HG03439 (cell line): Measurements from ENCODE around the gene ADD1.

Experiments used
- ATAC-seq: cut with Tn5 transposase; IDR thresholded peaks from one replicate; pipeline ENCODE4 v1.9.1; 2021; ENCODE audit warnings: mild to moderate bottlenecking, moderate library complexity; ENCODE audit not compliant: unreplicated experiment

The ADD1 gene

DNA sequence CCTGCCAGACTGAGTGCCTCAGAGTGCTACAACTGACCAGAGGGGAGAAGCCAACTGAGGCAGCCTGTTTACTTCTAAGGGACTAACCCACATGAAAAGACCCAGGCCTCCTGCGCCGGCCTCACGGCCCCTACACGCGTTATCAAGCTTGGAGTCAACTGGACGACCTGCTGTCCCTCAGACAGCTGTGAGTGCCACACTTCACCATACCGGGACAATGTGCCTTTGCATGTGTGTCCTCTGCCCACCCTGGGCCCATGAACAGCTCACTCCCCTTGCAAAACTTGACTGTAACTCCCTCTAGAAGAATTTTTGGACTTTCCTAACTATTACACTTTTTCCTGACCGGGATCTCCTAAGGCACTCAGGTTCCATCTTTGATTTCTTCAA is 117.8 kb downstream of the ADD1 start:
- no peak for ATAC-seq

DNA sequence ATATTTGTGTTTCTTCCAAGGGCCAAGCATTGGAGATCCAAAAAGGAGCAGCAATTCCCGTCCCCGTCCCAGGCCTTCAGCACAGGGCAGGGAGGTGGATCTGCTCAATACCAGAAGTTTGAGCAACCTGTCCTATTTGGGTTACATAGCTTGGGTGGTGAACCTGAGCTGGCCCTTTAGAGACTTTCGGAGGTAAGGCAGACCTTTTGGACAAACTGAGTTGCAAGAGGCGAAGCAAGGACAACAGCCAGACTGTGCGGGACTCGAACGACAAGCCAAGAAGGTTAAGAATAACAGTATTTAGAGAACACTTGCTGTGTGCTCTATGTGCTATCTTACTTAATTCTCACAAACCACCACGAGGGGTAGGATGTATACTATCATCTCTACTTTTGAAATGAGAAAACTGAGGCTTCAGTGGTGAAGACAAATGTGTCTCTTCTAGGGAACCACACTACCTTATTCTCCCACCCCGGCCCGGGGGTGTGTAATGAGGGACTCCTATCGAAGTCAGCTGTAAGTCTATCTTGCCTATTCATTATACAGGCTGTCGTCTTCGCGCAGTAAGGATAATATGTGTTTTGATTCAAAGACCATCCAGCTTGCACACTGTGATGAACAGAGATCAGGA is 118.3 kb downstream of the ADD1 start:
- ATAC-seq, result no peak

GRCh38 chr4:2962614-2963174 is 119.0 kb downstream of the ADD1 start:
- ATAC-seq, result peak; percentile 32

DNA sequence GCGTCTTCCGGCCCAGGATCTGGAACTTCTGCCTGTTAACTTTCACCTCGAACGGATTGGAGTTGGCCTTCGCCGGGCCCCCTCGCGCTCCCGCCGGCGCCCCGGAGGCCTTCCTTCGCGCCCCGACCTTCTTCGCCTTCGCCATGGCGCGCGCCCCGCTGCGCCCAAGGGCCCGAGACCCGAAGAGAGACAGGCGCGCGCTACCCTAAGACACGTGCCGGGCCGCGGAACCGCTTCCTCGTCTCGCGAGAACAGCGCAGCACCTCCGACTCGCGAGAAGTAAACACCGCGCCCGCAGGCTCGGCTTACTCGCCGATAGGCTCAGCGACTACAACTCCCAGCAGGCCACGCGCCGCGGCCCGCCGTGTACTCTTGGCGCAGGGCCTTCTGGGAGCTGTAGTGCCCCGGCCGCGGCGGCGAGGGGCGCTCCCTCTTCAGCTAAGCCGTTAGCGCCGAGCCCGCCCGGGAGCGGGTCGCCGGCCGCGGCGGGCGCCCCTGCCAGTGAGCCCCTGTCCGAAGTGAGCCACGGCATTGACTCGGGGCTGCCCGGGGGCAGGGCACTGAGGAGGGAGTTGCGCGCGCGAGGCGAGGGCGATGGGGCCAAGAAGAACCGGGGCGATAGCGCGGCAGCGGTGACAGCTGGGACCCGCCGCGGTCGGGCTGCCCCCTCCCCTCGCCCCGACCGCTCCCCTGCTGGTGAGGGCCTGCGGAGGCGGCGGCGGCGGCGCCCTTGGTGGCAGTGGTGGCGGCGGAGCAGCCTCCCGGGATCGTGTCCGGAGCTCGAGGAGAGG is 119.7 kb downstream of the ADD1 start, which contains the start of the genes GRK4 and NOP14:
Gene GRK4, plus strand, starts transcription at position 397 of the 791 bp plus-strand sequence. CDS start 500 bp downstream, outside the sequence.
Gene NOP14, minus strand, starts transcription at position 232 of the 791 bp plus-strand sequence. Its CDS starts 87 bp downstream, at position 145.
- peak; percentile 93 for ATAC-seq

DNA sequence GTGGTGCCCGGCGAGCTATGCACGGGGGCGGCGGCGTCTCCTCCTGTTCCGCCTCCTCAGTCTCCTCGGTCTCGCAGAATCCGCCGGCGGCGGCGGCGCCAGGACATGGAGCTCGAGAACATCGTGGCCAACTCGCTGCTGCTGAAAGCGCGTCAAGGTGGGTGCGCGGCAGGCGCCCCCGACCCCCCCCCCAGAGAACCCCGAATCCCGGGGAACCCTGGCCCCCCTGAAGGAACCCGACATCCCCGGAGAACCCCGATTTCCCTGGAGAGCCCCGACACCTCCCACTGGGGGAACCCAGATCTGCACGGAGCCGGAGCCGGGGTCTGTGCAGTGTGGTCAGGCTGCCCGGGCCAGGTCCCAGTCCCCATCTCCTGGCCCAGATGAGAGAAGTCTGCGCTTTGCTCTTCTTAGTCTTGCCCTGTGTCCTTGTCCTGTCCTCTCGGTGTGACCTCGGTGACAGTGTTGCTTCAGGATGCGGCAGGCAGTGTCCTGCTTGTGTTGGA is 120.4 kb downstream of the ADD1 start:
- no peak for ATAC-seq

DNA sequence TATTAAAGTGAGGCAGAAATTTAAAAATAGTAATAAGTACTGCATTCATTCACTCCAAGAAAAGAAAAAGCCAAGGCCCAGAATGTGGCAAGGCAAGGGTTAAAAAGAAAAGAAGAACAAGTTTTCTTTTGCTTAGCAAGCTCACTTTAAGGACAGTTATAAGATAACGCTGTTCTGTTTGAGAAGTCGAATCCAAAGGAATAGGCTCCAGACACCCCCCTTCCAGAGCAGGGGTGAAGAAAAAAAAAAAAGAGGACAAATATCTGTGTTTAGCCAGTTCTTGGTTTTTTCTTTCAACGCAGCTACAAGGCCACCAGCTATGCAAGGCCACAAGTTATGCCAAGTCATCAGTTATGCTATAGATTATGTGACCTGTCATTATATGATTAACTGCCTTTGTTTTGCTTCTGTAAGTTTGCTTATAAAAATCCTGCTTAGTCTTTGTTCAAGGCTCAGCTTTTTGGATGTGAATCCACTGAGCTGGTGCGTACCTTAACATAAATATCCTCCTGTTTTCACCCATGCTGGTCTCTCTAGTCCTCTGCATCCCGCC is 121.1 kb downstream of the ADD1 start:
- no peak for ATAC-seq

- no peak for ATAC-seq
Measured at GRCh38 chr4:2965262-2965661, 121.6 kb downstream of the ADD1 start.

DNA sequence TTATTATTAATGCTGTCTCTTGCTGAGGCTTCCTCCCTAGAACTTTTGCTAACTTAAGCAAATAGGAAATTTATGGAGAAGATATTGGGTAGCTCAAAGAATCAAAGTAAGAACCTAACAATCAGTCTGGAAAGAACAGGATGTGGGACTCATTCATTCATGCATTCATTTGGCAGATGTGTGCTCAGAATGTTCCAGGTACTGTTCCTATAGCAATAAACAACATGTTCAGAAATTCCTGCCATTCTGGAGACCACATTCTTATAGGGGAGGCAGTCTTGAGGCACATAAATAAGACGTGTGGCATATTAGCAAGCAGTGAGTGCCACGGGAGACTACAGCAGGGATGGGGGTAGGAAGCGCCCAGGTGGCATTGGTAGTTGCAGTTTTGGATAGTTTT is 124.7 kb downstream of the ADD1 start:
- ATAC-seq, result no peak

DNA sequence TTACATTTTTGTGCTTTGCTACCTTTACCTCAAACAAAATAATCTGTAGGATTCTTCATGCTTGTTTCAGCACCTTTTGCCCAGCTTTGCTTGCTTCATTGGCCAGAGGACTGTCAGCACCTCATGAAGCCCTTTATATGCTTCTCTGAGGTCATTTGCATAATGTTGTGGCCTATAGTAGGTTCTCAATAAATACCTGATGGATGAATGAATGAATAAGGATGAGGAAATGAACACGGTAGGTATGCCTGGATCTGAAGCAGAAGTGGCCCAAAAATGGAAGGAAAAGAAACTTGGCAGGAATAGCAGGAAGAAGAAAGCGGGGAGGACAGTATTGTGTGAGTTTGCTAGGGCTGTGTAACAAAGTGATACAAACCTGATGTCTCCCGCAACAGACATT is 127.6 kb downstream of the ADD1 start:
- ATAC-seq, result no peak

- no peak for ATAC-seq
Measured at GRCh38 chr4:2977211-2978088, 133.8 kb downstream of the ADD1 start.
